GM12878 (cell line): Measurements from ENCODE around the gene ADAMTS2. TPM values are rescaled to one million over a fixed set of nuclear protein-coding genes. Genes with fewer than 3 reads are reported as not detected.

ENCODE experiments used
- ATAC-seq: fragments of 200-7000 bp; cut with Tn5 transposase; 3 replicates; pipeline ENCODE4 v1.9.1; 2020; ENCODE audit warnings: mild to moderate bottlenecking, moderate library complexity
- BruUV-seq: library from RNA; stranded (reverse); fragments of 400-500 nt; replicated peaks from 2 replicates; lab custom pipeline; 2021; lab: Mats Ljungman, UMichigan
- CTCF ChIA-PET: fragments of 300-600 bp; sonication (Branson Sonifier 250); formaldehyde crosslinking; extraction: SDS; loops from one replicate; lab custom pipeline; 2021; ENCODE audit warnings: inconsistent platforms; lab: Yijun Ruan, JAX
- POLR2A ChIA-PET: fragments of 350-600 bp; formaldehyde crosslinking; extraction: SDS; loops from one replicate; lab custom pipeline; 2021; ENCODE audit warnings: inconsistent platforms; lab: Charles Lee
- RAD21 ChIA-PET: fragments of 300-600 bp; sonication (Branson Sonifier 250); formaldehyde crosslinking; loops from one replicate; lab custom pipeline; 2023; ENCODE audit warnings: antibody characterized with exemption; ENCODE audit not compliant: unreplicated experiment; lab: Charles Lee
- SMC1A ChIA-PET: fragments of 300-600 bp; sonication (Branson Sonifier 250); formaldehyde crosslinking; loops from one replicate; lab custom pipeline; 2023; ENCODE audit not compliant: unreplicated experiment, uncharacterized antibody; lab: Charles Lee
- DNase-seq: peaks from one replicate; pipeline ENCODE4 v3.0.0-alpha.2; 2011; ENCODE audit warnings: low read depth, low spot score
- FAIRE-seq: peaks from 3 replicates; lab custom pipeline; 2011; peaks lifted over from hg19 to GRCh38; lab: Jason Lieb, UNC
- H2AFZ ChIP-seq: 2 replicates; pipeline ENCODE4 v1.6.0; 2011; ENCODE audit warnings: low read depth, low read length, control low read depth; ENCODE audit not compliant: control insufficient read depth
- H3K27ac ChIP-seq: 2 replicates; pipeline ENCODE4 v1.5.1; 2011; ENCODE audit warnings: control low read depth; ENCODE audit not compliant: control insufficient read depth, insufficient read depth
- H3K27me3 ChIP-seq, 2 experiments: replicated peaks in 1 of 2; 2 replicates each; pipeline versions ENCODE4 v1.6.0 to v1.6.1; 2011; ENCODE audit warnings: low read length in 1 of 2; ENCODE audit not compliant: control insufficient read depth in 2 of 2, insufficient read depth in 2 of 2
- H3K36me3 ChIP-seq, 2 experiments: 2 replicates each; pipeline ENCODE4 v1.5.1; 2011; ENCODE audit warnings: low read length in 1 of 2; ENCODE audit not compliant: control insufficient read depth in 2 of 2, insufficient read depth in 2 of 2
- H3K4me1 ChIP-seq: 2 replicates; pipeline ENCODE4 v1.6.1; 2011; ENCODE audit warnings: mild to moderate bottlenecking, low read length, moderate library complexity, mixed read lengths; ENCODE audit not compliant: control insufficient read depth, insufficient read depth
- H3K4me2 ChIP-seq: 2 replicates; pipeline ENCODE4 v1.6.0; 2011; ENCODE audit warnings: control low read depth; ENCODE audit not compliant: control insufficient read depth, insufficient read depth
- H3K4me3 ChIP-seq: fragments of 200-600 bp; sonication (generic); 2 replicates; pipeline ENCODE4 v1.5.1; 2016
- H3K79me2 ChIP-seq: 2 replicates; pipeline ENCODE4 v1.6.0; 2011; ENCODE audit warnings: low read length; ENCODE audit not compliant: control insufficient read depth, insufficient read depth
- H3K9ac ChIP-seq: 2 replicates; pipeline ENCODE4 v1.8.0; 2011; ENCODE audit warnings: low read length, control low read depth, mixed read lengths; ENCODE audit not compliant: control insufficient read depth, insufficient read depth
- H3K9me3 ChIP-seq: replicated peaks from 3 replicates; pipeline ENCODE4 v1.5.1; 2011; ENCODE audit warnings: mild to moderate bottlenecking, low read length; ENCODE audit not compliant: control insufficient read depth, insufficient read depth
- H4K20me1 ChIP-seq: 2 replicates; pipeline ENCODE4 v1.6.0; 2011; ENCODE audit not compliant: control insufficient read depth, insufficient read depth
- FOXM1 ChIP-seq: IDR thresholded peaks from 2 replicates; pipeline ENCODE4 v1.6.1; 2012; ENCODE audit warnings: low read depth, mild to moderate bottlenecking, inconsistent platforms, low read length, moderate library complexity
- MXI1 ChIP-seq: fragments of 150-350 bp; IDR thresholded peaks from 2 replicates; pipeline ENCODE4 v1.6.1; 2011; ENCODE audit warnings: low read depth, mild to moderate bottlenecking, inconsistent platforms, low read length, improper control_type of control experiment
- NBN ChIP-seq: fragments of 450-650 bp; IDR thresholded peaks from 2 replicates; pipeline ENCODE4 v1.6.1; 2016
- NFIC ChIP-seq: IDR thresholded peaks from 2 replicates; pipeline ENCODE4 v1.6.1; 2012; ENCODE audit warnings: low read depth, mild to moderate bottlenecking, inconsistent platforms, low read length, moderate library complexity
- PBX3 ChIP-seq: IDR thresholded peaks from 2 replicates; pipeline ENCODE4 v1.6.1; 2011; ENCODE audit warnings: mild to moderate bottlenecking, low read depth, low read length, moderate library complexity; ENCODE audit not compliant: insufficient replicate concordance
- SUZ12 ChIP-seq: fragments of 200-600 bp; sonication (generic); IDR thresholded peaks from one replicate; pipeline ENCODE4 v1.6.1; 2018; ENCODE audit warnings: antibody characterized with exemption, mild to moderate bottlenecking; ENCODE audit not compliant: unreplicated experiment
- YBX1 ChIP-seq: fragments of 450-650 bp; IDR thresholded peaks from 2 replicates; pipeline ENCODE4 v1.6.1; 2016; ENCODE audit warnings: antibody characterized with exemption
- WGBS: methylation state at CpG from one replicate; pipeline ENCODE4 v1.1.6; 2016; ENCODE audit warnings: low lambda C conversion rate; ENCODE audit not compliant: insufficient replicate concordance, insufficient coverage; ENCODE audit errors: missing lambda C conversion rate; 5-methylcytosine and 5-hydroxymethylcytosine counted together
- in situ Hi-C: fragments of 300-500 bp; cut with MboI; formaldehyde crosslinking; loops from 9 replicates; pipeline ENCODE4 v1.14.3; 2018; ENCODE audit warnings: mixed read lengths
- intact Hi-C: fragments of 100-400 bp; cut with micrococcal nuclease; formaldehyde crosslinking; loops from one replicate; pipeline ENCODE4 v1.14.2; 2022; ENCODE audit not compliant: unreplicated experiment
- polyA plus RNA-seq, 11 experiments: library from polyadenylated mRNA; depleted of rRNA in 4 of 11; unstranded in 6 of 11; stranded (reverse) in 5 of 11; fragments of >200 nt; fragmentation: Nextera tagmentation in 4 of 11; fragmentation: Illumina TruSeq in 1 of 11; extraction: Ambion mirVana in 4 of 11; extraction: Trizol in 1 of 11; gene quantifications; 1 replicate in 1 of 11; 2 replicates in 10 of 11; pipeline versions ENCODE4 v1.2.1 to v1.2.3, GENCODE V29; 2011 to 2016; ENCODE audit warnings: inconsistent platforms in 2 of 11, missing spikeins in 2 of 11, low read depth in 1 of 11
- total RNA-seq, 4 experiments: library from RNA; depleted of rRNA in 3 of 4; stranded (reverse); fragments of >200 nt in 3 of 4; fragmentation: Illumina TruSeq in 1 of 4; extraction: Trizol in 1 of 4; gene quantifications; 2 replicates each; pipeline versions ENCODE4 v1.2.1 to v1.2.3, GENCODE V29; 2013 to 2021
- TF ChIP-seq, protein P1 (sequence below): IDR thresholded peaks from 2 replicates; pipeline ENCODE4 v1.6.1; 2012; ENCODE audit warnings: low read depth, low read length, improper control_type of control experiment

Gene ADAMTS2
- total and polyA plus RNA-seq, 10 of the 15 experiments (the other 5 are each of a cell fraction or from before 2014, with no cell fraction given) = 0.03 to 0.05 TPM; not detected in 8

DNA sequence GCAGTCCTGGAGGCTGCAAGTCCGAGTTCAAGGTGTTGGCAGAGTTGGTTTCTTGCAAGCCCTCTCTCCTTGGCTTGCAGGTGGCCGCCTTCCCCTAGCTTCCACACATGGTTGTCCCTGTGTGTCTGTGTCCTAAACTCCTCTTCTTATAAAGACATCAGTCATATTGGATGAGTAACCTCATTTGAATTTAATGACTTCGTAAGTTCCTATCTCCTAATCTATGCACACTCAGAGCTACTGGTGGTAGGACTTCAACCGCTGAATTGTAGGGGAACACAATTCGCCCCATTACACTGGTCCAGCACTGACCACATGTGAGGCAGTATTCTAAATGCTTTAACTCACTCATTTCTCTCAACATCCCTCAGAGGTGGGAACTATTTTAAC is 25.9 kb upstream of the ADAMTS2 start:
- CTCF ChIA-PET = no interaction called here
- ATAC-seq (no peak), DNase-seq (no peak), FAIRE-seq (no peak)
- no TSS peak for BruUV-seq
- Histone ChIP-seq H3K4me1 (no peaks in the 10 kb centered on the region), H3K79me2 (no peaks in the 10 kb centered on the region), H3K4me3 (no peak overlapping the region), H3K27ac (no peak overlapping the region), H3K36me3 (no peaks in the 10 kb centered on the region), H3K27me3 (no peaks in the 10 kb centered on the region), H2AFZ (no peak overlapping the region), H3K9me3 (no peaks in the 10 kb centered on the region; the same call in 2 of the 3 replicates), H4K20me1 (no peaks in the 10 kb centered on the region), H3K9ac (no peak overlapping the region), H3K4me2 (no peak overlapping the region)
- SMC1A ChIA-PET = no interaction called here
- RAD21 ChIA-PET = no interaction called here
- intact Hi-C loops = no loop called here
- no peak for TF ChIP-seq NFIC
- TF ChIP-seq MXI1 = no peak
- no peak for TF ChIP-seq YBX1
- WGBS = 29% methylated on average over 5 of the region's 5 CpGs
- in situ Hi-C loops = no loop called here
- POLR2A ChIA-PET = no interaction called here

- FAIRE-seq = no peak
- 19% methylated on average over 24 of the region's 24 CpGs for WGBS
- TF ChIP-seq, protein P1, sequence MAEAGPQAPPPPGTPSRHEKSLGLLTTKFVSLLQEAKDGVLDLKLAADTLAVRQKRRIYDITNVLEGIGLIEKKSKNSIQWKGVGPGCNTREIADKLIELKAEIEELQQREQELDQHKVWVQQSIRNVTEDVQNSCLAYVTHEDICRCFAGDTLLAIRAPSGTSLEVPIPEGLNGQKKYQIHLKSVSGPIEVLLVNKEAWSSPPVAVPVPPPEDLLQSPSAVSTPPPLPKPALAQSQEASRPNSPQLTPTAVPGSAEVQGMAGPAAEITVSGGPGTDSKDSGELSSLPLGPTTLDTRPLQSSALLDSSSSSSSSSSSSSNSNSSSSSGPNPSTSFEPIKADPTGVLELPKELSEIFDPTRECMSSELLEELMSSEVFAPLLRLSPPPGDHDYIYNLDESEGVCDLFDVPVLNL = no peak
- TF ChIP-seq FOXM1 (no peak), NBN (no peak), SUZ12 (no peak), PBX3 (no peak)
Observed at GRCh38 chr5:179370490-179371120, 25.3 kb upstream of the ADAMTS2 start.

More at GRCh38 chr5:179370490-179371120, 25.3 kb upstream of the ADAMTS2 start:
- intact Hi-C loops (no loop called here), in situ Hi-C loops (no loop called here)
- no peak overlapping the region for H3K9ac ChIP-seq
- H3K36me3 ChIP-seq = no peaks in the 10 kb centered on the region
- no TSS peak for BruUV-seq
- H3K4me3 ChIP-seq = no peak overlapping the region
- CTCF ChIA-PET = no interaction called here
- POLR2A ChIA-PET = no interaction called here
- ATAC-seq (no peak), DNase-seq (no peak)
- H3K27me3 ChIP-seq = no peaks in the 10 kb centered on the region
- H2AFZ ChIP-seq = no peak overlapping the region
- no peaks in the 10 kb centered on the region; the same call in 2 of the 3 replicates for H3K9me3 ChIP-seq
- H3K4me1 ChIP-seq = no peaks in the 10 kb centered on the region
- no peaks in the 10 kb centered on the region for H3K79me2 ChIP-seq
- H3K4me2 ChIP-seq = no peak overlapping the region
- RAD21 ChIA-PET = no interaction called here
- no peaks in the 10 kb centered on the region for H4K20me1 ChIP-seq
- no peak overlapping the region for H3K27ac ChIP-seq
- SMC1A ChIA-PET = no interaction called here
